ENCODE results near the gene ROBO1. TPM values are rescaled to one million over a fixed set of nuclear protein-coding genes. Genes with fewer than 3 reads are reported as not detected.

Gene ROBO1
- total and polyA plus RNA-seq, 2 of the 13 experiments (the other 11 are each of a cell fraction or from before 2014, with no cell fraction given), result 52.2 to 71.0 TPM

DNA sequence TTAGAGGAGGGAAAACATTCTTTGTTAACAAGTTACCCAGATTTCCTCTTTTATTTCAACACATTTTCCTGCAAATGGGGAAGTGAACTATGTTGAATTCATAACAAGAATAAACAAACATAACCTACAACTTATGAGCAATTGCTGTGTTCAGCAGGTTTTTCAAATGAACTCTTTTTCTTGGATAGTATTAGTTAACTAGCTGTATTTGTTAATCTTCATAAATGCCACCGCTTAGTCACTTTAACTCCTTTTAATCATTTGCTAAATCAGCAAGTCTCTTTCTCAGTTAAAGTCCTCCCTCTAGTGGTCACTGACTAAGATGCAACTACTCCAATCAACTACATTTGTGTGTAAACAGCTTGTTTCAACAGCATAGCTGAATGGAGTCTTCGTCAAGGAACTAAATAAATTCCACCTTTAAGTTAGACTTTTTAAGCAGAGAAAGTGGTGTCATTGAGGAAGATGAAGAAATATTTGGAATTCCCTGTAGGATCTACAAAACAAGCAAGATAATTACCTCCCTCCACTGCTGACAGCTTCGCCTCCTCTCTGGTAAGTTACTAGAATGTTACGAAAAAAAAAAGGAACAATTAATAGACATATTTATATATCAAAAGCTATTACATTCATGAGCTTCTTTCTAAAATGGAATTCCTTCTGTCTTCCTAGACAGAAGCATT, 1122.0 kb downstream of the ROBO1 start (continued):
- TF ChIP-seq, protein P1, sequence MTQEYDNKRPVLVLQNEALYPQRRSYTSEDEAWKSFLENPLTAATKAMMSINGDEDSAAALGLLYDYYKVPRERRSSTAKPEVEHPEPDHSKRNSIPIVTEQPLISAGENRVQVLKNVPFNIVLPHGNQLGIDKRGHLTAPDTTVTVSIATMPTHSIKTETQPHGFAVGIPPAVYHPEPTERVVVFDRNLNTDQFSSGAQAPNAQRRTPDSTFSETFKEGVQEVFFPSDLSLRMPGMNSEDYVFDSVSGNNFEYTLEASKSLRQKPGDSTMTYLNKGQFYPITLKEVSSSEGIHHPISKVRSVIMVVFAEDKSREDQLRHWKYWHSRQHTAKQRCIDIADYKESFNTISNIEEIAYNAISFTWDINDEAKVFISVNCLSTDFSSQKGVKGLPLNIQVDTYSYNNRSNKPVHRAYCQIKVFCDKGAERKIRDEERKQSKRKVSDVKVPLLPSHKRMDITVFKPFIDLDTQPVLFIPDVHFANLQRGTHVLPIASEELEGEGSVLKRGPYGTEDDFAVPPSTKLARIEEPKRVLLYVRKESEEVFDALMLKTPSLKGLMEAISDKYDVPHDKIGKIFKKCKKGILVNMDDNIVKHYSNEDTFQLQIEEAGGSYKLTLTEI (CRISPR knock-in tag; conservative IDR thresholded peaks at IDR 0.05), result no peak
- no peak for TF ChIP-seq NCOA5 (CRISPR knock-in tag; IDR thresholded peaks at IDR 0.05)
- TF ChIP-seq ZBTB10 (CRISPR knock-in tag; IDR thresholded peaks at IDR 0.05; ENCODE audit: borderline replicate concordance), result no peak
- no peak for TF ChIP-seq NFE2L1 (CRISPR knock-in tag; IDR thresholded peaks at IDR 0.05; ENCODE audit: borderline replicate concordance)
- no peak for TF ChIP-seq ELF3 (CRISPR knock-in tag; IDR thresholded peaks at IDR 0.05)
- TF ChIP-seq SMC3 (IDR thresholded peaks at IDR 0.05; ENCODE audit: low read length), result peak; percentile 67
- TF ChIP-seq, protein P2, sequence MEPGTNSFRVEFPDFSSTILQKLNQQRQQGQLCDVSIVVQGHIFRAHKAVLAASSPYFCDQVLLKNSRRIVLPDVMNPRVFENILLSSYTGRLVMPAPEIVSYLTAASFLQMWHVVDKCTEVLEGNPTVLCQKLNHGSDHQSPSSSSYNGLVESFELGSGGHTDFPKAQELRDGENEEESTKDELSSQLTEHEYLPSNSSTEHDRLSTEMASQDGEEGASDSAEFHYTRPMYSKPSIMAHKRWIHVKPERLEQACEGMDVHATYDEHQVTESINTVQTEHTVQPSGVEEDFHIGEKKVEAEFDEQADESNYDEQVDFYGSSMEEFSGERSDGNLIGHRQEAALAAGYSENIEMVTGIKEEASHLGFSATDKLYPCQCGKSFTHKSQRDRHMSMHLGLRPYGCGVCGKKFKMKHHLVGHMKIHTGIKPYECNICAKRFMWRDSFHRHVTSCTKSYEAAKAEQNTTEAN (CRISPR knock-in tag; conservative IDR thresholded peaks at IDR 0.05), result no peak
- TF ChIP-seq FIP1L1 (IDR thresholded peaks at IDR 0.05; ENCODE audit: borderline replicate concordance, insufficient read depth, low read depth, low read length), result no peak
- TF ChIP-seq, protein P3, sequence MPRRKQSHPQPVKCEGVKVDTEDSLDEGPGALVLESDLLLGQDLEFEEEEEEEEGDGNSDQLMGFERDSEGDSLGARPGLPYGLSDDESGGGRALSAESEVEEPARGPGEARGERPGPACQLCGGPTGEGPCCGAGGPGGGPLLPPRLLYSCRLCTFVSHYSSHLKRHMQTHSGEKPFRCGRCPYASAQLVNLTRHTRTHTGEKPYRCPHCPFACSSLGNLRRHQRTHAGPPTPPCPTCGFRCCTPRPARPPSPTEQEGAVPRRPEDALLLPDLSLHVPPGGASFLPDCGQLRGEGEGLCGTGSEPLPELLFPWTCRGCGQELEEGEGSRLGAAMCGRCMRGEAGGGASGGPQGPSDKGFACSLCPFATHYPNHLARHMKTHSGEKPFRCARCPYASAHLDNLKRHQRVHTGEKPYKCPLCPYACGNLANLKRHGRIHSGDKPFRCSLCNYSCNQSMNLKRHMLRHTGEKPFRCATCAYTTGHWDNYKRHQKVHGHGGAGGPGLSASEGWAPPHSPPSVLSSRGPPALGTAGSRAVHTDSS (CRISPR knock-in tag; conservative IDR thresholded peaks at IDR 0.05), result no peak
- TF ChIP-seq RAD21 (CRISPR knock-in tag; IDR thresholded peaks at IDR 0.05), result peak; percentile 67; the same call in 1 of the 2 replicates
- no peak for TF ChIP-seq TAF15 (IDR thresholded peaks at IDR 0.05; ENCODE audit: low read depth, low read length, poor library complexity, severe bottlenecking)
- TF ChIP-seq ZNF784 (CRISPR knock-in tag; IDR thresholded peaks at IDR 0.05; ENCODE audit: borderline replicate concordance), result no peak
- TF ChIP-seq, protein P4, sequence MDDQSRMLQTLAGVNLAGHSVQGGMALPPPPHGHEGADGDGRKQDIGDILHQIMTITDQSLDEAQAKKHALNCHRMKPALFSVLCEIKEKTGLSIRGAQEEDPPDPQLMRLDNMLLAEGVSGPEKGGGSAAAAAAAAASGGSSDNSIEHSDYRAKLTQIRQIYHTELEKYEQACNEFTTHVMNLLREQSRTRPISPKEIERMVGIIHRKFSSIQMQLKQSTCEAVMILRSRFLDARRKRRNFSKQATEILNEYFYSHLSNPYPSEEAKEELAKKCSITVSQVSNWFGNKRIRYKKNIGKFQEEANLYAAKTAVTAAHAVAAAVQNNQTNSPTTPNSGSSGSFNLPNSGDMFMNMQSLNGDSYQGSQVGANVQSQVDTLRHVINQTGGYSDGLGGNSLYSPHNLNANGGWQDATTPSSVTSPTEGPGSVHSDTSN (CRISPR knock-in tag; IDR thresholded peaks at IDR 0.05; ENCODE audit: borderline replicate concordance), result no peak
- TF ChIP-seq PTBP1 (IDR thresholded peaks at IDR 0.05; ENCODE audit: low read depth, low read length, poor library complexity, severe bottlenecking), result no peak
- no peak for TF ChIP-seq ZNF766 (CRISPR knock-in tag; IDR thresholded peaks at IDR 0.05; ENCODE audit: borderline replicate concordance)
- no peak for TF ChIP-seq EZH2 (conservative IDR thresholded peaks at IDR 0.05; ENCODE audit: low read depth, low read length)
- no peak for TF ChIP-seq ZFP1 (CRISPR knock-in tag; IDR thresholded peaks at IDR 0.05)
- no peak for TF ChIP-seq SMAD1 (CRISPR knock-in tag; IDR thresholded peaks at IDR 0.05; ENCODE audit: borderline replicate concordance, low read depth)
- no peak for TF ChIP-seq POLR2G (IDR thresholded peaks at IDR 0.05; ENCODE audit: low read depth, low read length)
